ENCODE measurements around the gene SPACA4.

- TF ChIP-seq REST (IDR thresholded peaks at IDR 0.05) = no peak
- TF ChIP-seq KDM1A (IDR thresholded peaks at IDR 0.05; ENCODE audit: low read depth) = no peak
- no peak for TF ChIP-seq CTCF (IDR thresholded peaks at IDR 0.05)
- TF ChIP-seq EHMT2 (IDR thresholded peaks at IDR 0.05; ENCODE audit: low read depth) = no peak
- TF ChIP-seq CEBPB (IDR thresholded peaks at IDR 0.05) = no peak
- TF ChIP-seq JUNB (IDR thresholded peaks at IDR 0.05) = no peak
- TF ChIP-seq BHLHE40 (IDR thresholded peaks at IDR 0.05; ENCODE audit: low read depth, low read length) = no peak
- TF ChIP-seq POLR2A (IDR thresholded peaks at IDR 0.05; ENCODE audit: low read length) = no peak
- no peak for TF ChIP-seq EP300 (IDR thresholded peaks at IDR 0.05)
- TF ChIP-seq MAX (IDR thresholded peaks at IDR 0.05) = no peak
- no peak for TF ChIP-seq ESRRA (IDR thresholded peaks at IDR 0.05; ENCODE audit: borderline replicate concordance, low read length)
- TF ChIP-seq ELK1 (IDR thresholded peaks at IDR 0.05; ENCODE audit: low read depth, low read length) = no peak
These were observed 8.9 kb downstream of the SPACA4 start for GRCh38 chr19:48615231-48616040.

Data from A549 (cell line).